Measurements from ENCODE around the gene CASP8AP2. TPM values are rescaled to one million over a fixed set of nuclear protein-coding genes. Genes with fewer than 3 reads are reported as not detected.
"Not testable (repeated sequence)": the region's sequence is repeated elsewhere in the genome, so short reads cannot be mapped to it uniquely, and the experiment has no call there.

The CASP8AP2 gene
- total RNA-seq, 1 donor from 2014 or later, result 14.3 TPM

DNA sequence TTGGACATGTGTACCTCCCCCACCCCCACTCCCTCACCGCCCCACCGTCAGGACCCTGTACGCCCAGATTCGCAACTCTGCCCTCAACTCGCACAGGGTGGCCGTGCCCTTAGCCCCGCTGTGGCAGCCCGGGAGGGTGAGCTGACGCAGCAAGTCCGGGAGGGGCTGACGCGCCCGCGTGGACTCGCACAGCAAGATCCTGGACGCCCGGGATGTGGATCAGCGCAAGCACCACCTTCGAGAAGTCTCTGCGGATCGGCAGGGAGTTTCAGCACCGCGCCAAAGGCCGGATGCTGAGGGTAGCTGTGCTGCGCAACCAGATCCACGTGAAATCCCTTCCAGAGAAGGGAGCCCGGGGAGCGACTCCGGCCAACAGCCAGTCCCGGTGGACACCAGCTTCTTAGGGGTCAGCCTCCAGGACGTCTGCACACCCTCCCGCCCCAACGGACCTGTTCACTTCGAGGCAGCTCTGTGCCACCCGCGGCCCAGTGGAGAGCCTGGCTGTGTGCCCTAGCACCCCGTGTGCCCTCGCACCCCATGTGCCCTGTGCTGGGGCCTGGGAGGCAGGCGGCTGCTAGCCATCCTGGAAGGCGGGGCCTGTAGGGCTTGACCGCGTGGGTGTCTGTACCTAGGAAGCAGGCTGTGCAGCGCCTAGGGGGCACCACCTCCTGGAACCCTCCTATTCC is 57.9 kb downstream of the CASP8AP2 start:
- peak; percentile 3 for DNase-seq (ENCODE audit: low read depth)

DNA sequence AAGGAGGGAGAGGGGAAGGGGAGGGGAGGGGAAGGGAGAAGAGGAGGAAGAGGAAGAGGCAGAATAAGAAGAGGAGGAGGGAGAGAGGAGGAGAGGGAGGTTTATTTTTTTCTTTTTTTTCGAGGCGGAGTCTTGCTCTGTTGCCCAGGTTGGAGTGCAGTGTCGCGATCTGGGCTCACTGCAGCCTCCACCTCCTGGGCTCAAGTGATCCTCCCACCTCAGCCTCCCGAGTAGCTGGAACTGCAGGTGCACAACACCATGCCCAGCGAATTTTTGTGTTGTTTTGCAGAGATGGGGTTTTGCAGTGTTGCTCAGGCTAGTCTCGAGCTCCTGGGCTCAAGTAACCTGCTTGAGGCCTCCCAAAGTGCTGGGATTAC is 58.4 kb downstream of the CASP8AP2 start:
- DNase-seq (ENCODE audit: low read depth), result no peak

DNA sequence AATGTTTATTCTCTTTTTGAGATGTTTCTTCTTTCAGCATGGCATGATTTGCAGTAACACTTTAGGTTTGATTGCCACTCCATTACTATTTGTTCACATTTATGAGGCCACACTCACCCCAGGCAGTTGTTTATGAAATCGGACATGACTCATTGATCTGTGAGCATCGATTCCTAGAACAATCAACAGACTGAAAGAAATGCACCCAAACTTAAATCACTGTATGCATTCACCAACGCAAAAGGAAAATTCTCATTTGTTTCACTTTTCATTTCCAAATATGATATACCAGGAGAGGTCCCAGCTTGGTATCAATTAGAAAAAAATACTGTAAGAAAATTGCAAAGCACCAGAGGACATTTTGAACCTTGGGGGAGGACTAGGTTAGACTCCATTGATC is 59.2 kb downstream of the CASP8AP2 start:
- no peak for DNase-seq (ENCODE audit: low read depth)

DNA sequence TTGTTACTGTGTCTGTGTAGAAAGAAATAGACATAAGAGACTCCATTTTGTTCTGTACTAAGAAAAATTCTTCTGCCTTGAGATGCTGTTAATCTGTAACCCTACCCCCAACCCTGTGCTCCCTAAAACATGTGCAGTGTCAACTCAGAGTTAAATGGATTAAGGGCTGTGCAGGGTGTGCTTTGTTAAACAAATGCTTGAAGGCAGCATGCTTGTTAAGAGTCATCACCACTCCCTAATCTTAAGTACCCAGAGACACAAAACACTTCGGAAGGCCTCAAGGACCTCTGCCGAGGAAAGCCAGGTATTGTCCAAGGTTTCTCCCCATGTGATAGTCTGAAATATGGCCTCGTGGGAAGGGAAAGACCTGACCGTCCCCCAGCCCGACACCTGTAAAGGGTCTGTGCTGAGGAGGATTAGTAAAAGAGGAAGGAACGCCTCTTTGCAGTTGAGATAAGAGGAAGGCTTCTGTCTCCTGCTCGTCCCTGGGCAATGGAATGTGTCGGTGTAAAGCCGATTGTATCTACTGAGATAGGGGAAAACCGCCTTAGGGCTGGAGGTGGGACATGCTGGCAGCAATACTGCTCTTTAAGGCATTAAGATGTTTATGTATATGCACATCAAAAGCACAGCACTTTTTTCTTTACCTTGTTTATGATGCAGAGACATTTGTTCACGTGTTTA is 61.3 kb downstream of the CASP8AP2 start:
- not testable (repeated sequence) for DNase-seq (ENCODE audit: low read depth)

DNA sequence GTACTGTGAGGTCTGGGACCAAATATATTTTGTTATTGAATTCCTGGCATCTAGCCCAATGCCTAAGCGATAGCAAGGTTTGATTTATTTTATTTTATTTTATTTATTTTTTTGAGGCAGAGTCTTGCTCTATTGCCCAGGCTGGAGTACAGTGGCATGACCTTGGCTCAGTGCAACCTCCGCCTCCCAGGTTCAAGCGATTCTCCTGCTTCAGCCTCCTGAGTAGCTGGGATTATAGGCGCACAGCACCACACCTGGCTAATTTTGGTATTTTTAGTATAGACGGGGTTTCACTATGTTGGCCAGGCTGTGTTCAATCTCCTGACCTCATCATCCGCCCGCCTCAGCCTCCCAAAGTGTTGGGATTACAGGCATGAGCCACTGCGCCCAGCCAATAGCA is 62.9 kb downstream of the CASP8AP2 start:
- DNase-seq (ENCODE audit: low read depth), result not testable (repeated sequence)

DNA sequence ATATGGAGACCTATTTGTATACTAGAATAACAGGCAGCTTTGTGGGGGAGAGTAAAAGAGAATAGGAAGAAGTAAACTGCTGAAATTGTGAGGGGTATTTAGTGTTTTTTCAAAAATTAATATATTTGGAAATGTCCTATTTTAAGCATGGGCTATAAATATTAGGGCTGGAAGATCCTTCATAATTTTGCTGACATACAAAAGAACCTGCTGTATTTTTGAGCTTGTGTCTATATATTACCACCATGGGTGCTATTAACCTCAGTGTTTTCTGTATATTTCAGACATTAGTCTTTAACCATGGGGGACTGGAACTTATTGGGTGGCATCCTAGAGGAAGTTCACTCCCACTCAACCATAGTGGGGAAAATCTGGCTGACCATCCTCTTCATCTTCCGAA is 64.5 kb downstream of the CASP8AP2 start, which contains the start of gene GJA10:
TSS of gene GJA10 (plus strand) at position 301 of the 400 bp plus-strand sequence. CDS start at position 301, 0 bp downstream.
- no peak for DNase-seq (ENCODE audit: low read depth)

DNA sequence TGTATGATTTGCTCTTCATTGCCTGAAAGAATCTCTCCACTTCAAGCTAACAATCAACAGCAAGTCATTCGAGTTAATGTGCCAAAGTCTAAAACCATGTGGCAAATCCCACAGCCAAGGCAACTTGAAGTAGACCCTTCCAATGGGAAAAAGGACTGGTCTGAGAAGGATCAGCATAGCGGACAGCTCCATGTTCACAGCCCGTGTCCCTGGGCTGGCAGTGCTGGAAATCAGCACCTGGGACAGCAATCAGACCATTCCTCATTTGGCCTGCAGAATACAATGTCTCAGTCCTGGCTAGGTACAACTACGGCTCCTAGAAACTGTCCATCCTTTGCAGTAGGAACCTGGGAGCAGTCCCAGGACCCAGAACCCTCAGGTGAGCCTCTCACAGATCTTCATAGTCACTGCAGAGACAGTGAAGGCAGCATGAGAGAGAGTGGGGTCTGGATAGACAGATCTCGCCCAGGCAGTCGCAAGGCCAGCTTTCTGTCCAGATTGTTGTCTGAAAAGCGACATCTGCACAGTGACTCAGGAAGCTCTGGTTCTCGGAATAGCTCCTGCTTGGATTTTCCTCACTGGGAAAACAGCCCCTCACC is 65.7 kb downstream of the CASP8AP2 start:
- DNase-seq (ENCODE audit: low read depth), result peak; percentile 68

DNA sequence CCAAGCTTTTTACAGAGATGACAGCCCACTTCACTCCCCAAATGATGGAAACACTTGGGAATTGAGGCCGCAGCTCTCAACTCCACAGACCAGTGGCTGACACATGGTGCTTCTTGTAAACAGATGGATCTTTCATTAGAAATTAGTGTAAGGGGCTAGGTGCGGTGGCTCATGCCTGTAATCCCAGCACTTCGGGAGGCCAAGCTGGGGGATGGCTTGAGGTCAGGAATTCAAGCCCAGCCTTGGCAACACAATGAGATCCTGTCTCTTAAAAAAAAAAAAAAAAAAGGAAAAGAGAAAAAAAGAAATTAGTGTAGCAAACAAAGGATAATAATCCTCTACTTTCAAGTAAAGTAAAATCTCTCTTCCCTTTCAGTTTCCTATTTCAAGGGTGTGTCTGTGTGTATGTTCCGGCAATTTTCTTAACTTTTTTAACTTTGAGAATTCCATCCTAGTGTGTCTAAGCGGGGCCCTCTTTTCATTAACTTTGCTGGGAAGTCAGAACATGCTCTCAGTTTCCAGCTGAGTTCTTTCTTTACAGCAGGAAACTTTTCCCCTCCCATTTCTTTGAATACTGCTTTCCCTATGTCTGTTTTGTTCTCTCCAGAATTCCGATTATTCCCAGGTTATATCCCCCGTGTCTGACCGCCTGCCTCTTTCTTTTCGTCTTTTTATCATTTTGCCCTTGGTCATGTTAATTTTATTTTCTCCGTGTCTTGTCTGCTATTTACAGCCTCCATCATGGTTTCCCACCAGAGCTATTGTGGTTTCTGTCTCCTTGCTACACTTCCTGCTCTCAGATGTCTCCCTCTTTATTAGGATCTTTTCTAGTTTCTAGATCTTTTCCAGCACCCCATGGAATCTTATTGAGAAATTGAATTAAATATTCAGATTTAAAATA is 80.6 kb downstream of the CASP8AP2 start:
- not testable (repeated sequence) for DNase-seq (ENCODE audit: low read depth)

DNA sequence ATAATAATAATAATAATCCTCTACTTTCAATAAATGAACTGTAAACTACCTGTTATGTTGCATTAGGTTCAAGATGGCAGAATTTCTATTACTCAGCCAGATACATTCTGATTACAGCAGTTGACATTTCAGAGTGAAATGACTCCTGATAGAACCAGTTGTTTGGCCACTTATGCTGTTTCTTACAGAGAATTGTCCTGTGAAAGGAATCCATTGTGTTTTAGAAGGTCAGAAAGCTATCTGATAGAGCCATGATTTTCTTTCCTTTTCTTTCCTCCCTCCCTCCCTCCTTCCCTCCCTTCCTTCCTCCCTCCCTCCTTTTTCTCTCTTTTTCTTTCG is 81.2 kb downstream of the CASP8AP2 start:
- no peak for DNase-seq (ENCODE audit: low read depth)

DNA sequence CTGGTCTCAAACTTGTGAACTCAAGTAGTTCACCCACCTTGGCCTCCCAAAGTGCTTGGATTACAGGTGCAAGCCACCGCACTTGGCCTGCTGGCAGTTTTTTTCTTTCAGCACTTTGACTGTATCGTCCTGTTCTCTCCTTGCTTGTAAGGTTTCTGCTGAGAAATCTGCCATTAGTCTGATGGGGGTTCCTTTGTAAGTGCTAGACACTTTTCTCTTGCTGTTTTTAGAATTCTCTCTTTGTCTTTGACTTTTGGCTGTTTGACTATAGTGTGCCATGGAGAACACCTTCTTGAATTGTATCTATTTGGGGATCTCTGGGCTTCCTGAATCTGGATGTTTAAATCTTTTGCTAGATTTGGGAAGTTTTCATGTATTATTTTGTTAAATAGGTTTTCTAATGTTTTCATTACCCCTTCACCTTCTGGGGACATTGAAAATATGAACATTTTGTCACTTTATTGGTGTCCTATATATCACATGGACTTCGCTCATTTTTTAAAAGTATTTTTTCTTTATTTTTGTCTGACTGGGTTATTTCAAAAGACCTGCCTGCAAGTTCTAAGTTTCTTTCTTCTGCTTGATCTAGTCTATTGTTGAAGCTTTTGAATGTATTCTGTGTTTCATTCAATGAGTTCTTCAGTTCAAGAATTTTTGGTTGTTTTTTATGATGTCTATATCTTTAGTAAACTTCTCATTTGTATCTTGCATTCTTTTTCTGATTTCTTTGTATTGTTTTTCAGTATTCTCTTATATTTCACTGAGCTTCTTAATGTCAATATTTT is 86.6 kb downstream of the CASP8AP2 start:
- no peak for DNase-seq (ENCODE audit: low read depth)

DNA sequence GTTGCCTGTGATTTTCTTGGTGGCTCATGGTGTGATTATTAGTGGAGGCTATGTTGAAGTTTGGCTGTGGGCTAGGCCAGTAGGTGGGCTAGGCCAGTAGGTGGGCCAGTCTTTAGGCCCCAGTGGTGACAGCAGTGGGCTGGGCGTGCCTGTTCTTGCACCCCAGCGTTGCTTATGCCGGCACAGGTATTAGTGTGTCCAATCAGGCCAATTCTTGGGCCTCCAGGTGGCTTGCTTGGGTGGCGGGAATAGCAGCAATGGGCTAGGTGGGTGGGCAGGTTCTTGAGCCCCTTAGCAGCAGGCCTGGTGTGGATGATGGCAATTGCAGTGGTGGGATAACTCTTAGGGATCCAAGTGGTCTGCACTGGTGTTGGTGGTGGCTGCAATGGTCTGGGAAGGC is 87.5 kb downstream of the CASP8AP2 start:
- DNase-seq (ENCODE audit: low read depth), result no peak

DNA sequence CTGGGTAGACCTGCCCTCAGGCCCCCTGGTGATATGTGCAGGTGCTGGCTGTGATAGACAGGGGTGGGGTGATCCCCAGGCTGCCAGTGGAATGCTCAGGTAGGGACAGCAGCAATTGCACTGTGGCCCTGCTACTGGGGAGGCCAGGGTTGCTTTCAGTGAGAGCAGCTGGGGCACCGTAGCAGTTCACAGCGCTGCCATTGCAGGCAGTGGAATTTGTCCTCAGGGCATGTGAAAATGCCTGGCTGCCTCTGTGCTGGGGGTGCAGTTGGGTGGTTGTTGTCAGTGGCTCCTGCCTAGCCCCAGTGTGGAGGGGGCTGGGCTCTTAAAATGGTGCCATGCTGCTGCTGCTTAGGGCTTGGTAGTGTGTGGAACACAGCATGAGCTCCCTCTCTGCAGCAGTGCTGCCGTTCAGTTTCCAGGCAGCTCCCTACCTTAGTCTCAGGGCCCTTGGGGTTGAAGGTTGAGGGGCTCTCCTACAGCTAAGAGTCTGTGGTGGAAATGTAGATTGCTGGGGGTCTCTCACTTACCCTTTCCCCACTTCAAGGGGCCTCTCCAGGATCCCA is 88.2 kb downstream of the CASP8AP2 start:
- no peak for DNase-seq (ENCODE audit: low read depth)

Other genes with a start within 250 kb of the CASP8AP2 start
- gene LYRM2, start 191.1 kb upstream of the CASP8AP2 start, total RNA-seq, result 30.5 and 35.1 TPM in 2 replicates
- 12.7 and 36.6 TPM in 2 replicates for gene MDN1, start 10.1 kb upstream of the CASP8AP2 start, total RNA-seq
- gene GJA10, start 64.6 kb downstream of the CASP8AP2 start, total RNA-seq, result not detected in 2 replicates